Adipocyte (in vitro differentiated cells): ENCODE results near the gene ETNK1.
"Not testable (repeated sequence)": the region's sequence is repeated elsewhere in the genome, so short reads cannot be mapped to it uniquely, and the experiment has no call there.

Experiments used
- DNase-seq: peaks from one replicate; pipeline ENCODE4 v3.0.0-alpha.2; 2015; ENCODE audit warnings: low read depth
- H3K27me3 ChIP-seq: replicated peaks from 2 replicates; pipeline ENCODE4 v1.7.0; 2013; ENCODE audit warnings: mild to moderate bottlenecking, low read length, moderate library complexity; ENCODE audit not compliant: control insufficient read depth, insufficient read depth
- H3K36me3 ChIP-seq: 2 replicates; pipeline ENCODE4 v1.7.0; 2013; ENCODE audit warnings: low read length, mild to moderate bottlenecking, moderate library complexity; ENCODE audit not compliant: control insufficient read depth, insufficient read depth, severe bottlenecking
- H3K4me1 ChIP-seq: 2 replicates; pipeline ENCODE4 v1.7.0; 2013; ENCODE audit warnings: mild to moderate bottlenecking, low read length, moderate library complexity; ENCODE audit not compliant: control insufficient read depth, insufficient read depth
- H3K4me3 ChIP-seq: 2 replicates; pipeline ENCODE4 v1.7.0; 2013; ENCODE audit warnings: mild to moderate bottlenecking, low read length, moderate library complexity
- H3K9ac ChIP-seq: 2 replicates; pipeline ENCODE4 v1.7.0; 2013; ENCODE audit warnings: mild to moderate bottlenecking, low read length, moderate library complexity
- H3K9me3 ChIP-seq: 2 replicates; pipeline ENCODE4 v1.7.0; 2013; ENCODE audit warnings: mild to moderate bottlenecking, low read length, moderate library complexity; ENCODE audit not compliant: control insufficient read depth

Gene ETNK1

GRCh38 chr12:22624870-22625761 is at the start of gene ETNK1:
Gene ETNK1, plus strand, starts transcription at chr12:22625171. Its CDS starts 260 bp downstream, at chr12:22625431.
- DNase-seq = peak; percentile 98
- peak within 1 kb of the TSS; percentile 97 for H3K9ac ChIP-seq
- H3K4me3 ChIP-seq = peak within 1 kb of the TSS; percentile 99
- H3K9me3 ChIP-seq = no peaks in the 10 kb centered on the region
- peaks cover 32% of the 10 kb centered on the region for H3K4me1 ChIP-seq
- no peaks in the 10 kb centered on the region for H3K27me3 ChIP-seq
- no peaks in the 10 kb centered on the region for H3K36me3 ChIP-seq

- Histone ChIP-seq H3K9me3 (no peaks in the 10 kb centered on the region), H3K4me1 (no peaks in the 10 kb centered on the region), H3K27me3 (no peaks in the 10 kb centered on the region), H3K9ac (no peak overlapping the region), H3K4me3 (no peak overlapping the region), H3K36me3 (no peaks in the 10 kb centered on the region)
- DNase-seq = no peak
These were observed 48.9 kb upstream of the ETNK1 start for GRCh38 chr12:22576065-22576464.

GRCh38 chr12:22576473-22576872 is 48.5 kb upstream of the ETNK1 start:
- H3K4me1 ChIP-seq = no peaks in the 10 kb centered on the region
- H3K36me3 ChIP-seq = no peaks in the 10 kb centered on the region
- no peaks in the 10 kb centered on the region for H3K27me3 ChIP-seq
- no peak overlapping the region for H3K4me3 ChIP-seq
- DNase-seq = no peak
- no peak overlapping the region for H3K9ac ChIP-seq
- H3K9me3 ChIP-seq = no peaks in the 10 kb centered on the region

- no peaks in the 10 kb centered on the region for H3K36me3 ChIP-seq
- H3K4me3 ChIP-seq = no peak overlapping the region
- H3K9me3 ChIP-seq = no peaks in the 10 kb centered on the region
- H3K27me3 ChIP-seq = no peaks in the 10 kb centered on the region
- no peak for DNase-seq
- no peaks in the 10 kb centered on the region for H3K4me1 ChIP-seq
- H3K9ac ChIP-seq = no peak overlapping the region
These were observed 47.3 kb upstream of the ETNK1 start for GRCh38 chr12:22577667-22578066.

GRCh38 chr12:22578328-22578727 is 46.6 kb upstream of the ETNK1 start:
- H3K36me3 ChIP-seq = no peaks in the 10 kb centered on the region
- no peak for DNase-seq
- no peak overlapping the region for H3K9ac ChIP-seq
- H3K27me3 ChIP-seq = no peaks in the 10 kb centered on the region
- H3K4me1 ChIP-seq = no peaks in the 10 kb centered on the region
- no peak overlapping the region for H3K4me3 ChIP-seq
- H3K9me3 ChIP-seq = no peaks in the 10 kb centered on the region

GRCh38 chr12:22588817-22589216 is 36.2 kb upstream of the ETNK1 start:
- no peaks in the 10 kb centered on the region for H3K9me3 ChIP-seq
- H3K36me3 ChIP-seq = no peaks in the 10 kb centered on the region
- no peaks in the 10 kb centered on the region for H3K27me3 ChIP-seq
- no peaks in the 10 kb centered on the region for H3K4me1 ChIP-seq
- no peak overlapping the region for H3K9ac ChIP-seq
- H3K4me3 ChIP-seq = no peak overlapping the region
- DNase-seq = no peak

- H3K36me3 ChIP-seq = no peaks in the 10 kb centered on the region
- H3K27me3 ChIP-seq = no peaks in the 10 kb centered on the region
- no peaks in the 10 kb centered on the region for H3K4me1 ChIP-seq
- no peak overlapping the region for H3K9ac ChIP-seq
- DNase-seq = no peak
- no peak overlapping the region for H3K4me3 ChIP-seq
- no peaks in the 10 kb centered on the region for H3K9me3 ChIP-seq
These were observed 31.1 kb upstream of the ETNK1 start for GRCh38 chr12:22593864-22594263.

GRCh38 chr12:22597539-22597938 is 27.4 kb upstream of the ETNK1 start:
- not testable (repeated sequence) for H3K36me3 ChIP-seq, H3K9ac ChIP-seq, DNase-seq, H3K27me3 ChIP-seq, H3K4me1 ChIP-seq, H3K9me3 ChIP-seq, H3K4me3 ChIP-seq

- no peaks in the 10 kb centered on the region for H3K4me1 ChIP-seq
- H3K27me3 ChIP-seq = no peaks in the 10 kb centered on the region
- H3K9me3 ChIP-seq = no peaks in the 10 kb centered on the region
- no peak for DNase-seq
- no peak overlapping the region for H3K9ac ChIP-seq
- H3K36me3 ChIP-seq = no peaks in the 10 kb centered on the region
- no peak overlapping the region for H3K4me3 ChIP-seq
These were observed 26.7 kb upstream of the ETNK1 start for GRCh38 chr12:22598141-22598762.

GRCh38 chr12:22598763-22599161 is 26.2 kb upstream of the ETNK1 start:
- Histone ChIP-seq H3K4me1 (no peaks in the 10 kb centered on the region), H3K9ac (no peak overlapping the region), H3K4me3 (no peak overlapping the region), H3K27me3 (no peaks in the 10 kb centered on the region), H3K9me3 (no peaks in the 10 kb centered on the region), H3K36me3 (no peaks in the 10 kb centered on the region)
- DNase-seq = no peak

GRCh38 chr12:22600181-22600580 is 24.8 kb upstream of the ETNK1 start:
- DNase-seq = no peak
- Histone ChIP-seq H3K9me3 (no peaks in the 10 kb centered on the region), H3K9ac (no peak overlapping the region), H3K4me3 (no peak overlapping the region), H3K27me3 (no peaks in the 10 kb centered on the region), H3K36me3 (no peaks in the 10 kb centered on the region), H3K4me1 (no peaks in the 10 kb centered on the region)
